NK-92 (cell line): ENCODE results near the gene KRTAP10-8.
"Not testable (repeated sequence)": the region's sequence is repeated elsewhere in the genome, so short reads cannot be mapped to it uniquely, and the experiment has no call there.

Experiments used
- DNase-seq: peaks from one replicate; lab custom pipeline; 2025; ENCODE audit not compliant: unreplicated experiment; lab: John Stamatoyannopoulos, UW

The KRTAP10-8 gene

DNA sequence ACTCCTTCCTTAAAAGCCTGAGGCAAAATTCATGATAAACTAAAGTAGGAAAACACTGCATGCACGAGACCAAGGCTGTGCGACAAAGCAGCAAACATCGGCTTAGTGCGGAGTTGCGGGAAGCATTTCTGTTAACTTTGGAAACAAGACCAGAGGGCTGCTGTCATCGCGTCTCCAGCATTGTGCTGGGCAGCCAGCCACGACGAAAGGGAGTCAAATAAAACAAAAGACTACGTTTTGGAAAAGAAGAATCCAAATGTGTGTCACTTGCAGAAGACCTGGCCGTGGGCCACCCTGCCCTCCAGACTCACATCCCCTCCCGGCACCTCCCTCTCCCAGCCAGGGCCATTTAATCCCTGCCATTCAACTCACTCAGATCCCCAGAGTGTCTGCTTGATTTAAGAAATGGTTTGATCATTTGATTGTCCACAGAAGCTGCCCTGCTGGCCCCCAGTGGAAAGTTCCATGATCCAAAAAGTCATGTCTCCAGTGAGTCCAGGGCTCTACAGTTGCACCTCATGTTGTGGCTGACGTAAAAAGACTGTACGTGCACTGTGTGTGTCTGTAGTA lies 31.9 kb downstream of the KRTAP10-8 start:
- no peak for DNase-seq

DNA sequence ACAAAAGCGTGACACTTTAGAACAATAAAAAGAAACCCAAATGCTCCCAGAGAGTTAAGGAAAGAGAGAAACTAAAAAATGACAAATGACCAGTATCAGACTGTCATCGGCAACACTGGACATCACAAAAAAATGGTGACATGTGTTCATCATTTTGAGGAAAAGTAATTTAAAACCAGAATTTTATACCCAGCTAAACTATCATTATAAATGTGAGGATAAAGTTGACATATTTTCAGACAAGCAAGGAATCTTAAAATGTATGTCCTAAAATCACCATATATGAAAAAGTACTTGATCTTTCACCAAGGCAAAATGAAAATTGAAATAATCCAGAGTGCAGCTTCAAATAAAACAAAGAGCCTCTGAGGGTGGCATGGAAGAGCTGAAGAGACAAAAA lies 33.0 kb downstream of the KRTAP10-8 start:
- DNase-seq: no peak

DNA sequence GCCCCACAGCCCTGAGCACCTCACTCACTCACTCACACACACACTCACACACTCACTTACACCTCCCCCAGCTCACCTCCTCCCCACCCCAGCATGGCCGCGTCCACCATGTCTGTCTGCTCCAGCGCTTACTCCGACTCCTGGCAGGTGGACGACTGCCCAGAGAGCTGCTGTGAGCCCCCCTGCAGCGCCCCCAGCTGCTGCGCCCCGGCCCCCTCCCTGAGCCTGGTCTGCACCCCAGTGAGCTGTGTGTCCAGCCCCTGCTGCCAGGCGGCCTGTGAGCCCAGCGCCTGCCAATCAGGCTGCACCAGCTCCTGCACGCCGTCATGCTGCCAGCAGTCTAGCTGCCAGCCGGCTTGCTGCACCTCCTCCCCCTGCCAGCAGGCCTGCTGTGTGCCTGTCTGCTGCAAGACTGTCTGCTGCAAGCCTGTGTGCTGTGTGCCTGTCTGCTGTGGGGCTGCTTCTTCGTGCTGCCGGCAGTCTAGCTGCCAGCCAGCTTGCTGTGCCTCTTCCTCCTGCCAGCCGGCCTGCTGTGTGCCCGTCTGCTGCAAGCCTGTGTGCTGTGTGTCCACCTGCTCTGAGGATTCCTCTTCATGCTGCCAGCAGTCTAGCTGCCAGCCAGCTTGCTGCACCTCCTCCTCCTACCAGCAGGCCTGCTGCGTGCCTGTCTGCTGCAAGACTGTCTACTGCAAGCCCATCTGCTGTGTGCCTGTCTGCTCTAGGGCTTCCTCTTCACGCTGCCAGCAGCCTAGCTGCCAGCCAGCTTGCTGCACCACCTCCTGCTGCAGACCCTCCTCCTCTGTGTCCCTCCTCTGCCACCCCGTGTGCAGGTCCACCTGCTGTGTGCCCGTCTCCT lies 34.7 kb downstream of the KRTAP10-8 start, which contains the start of gene KRTAP10-11:
KRTAP10-11 (plus strand) TSS at position 49 of the 856 bp plus-strand sequence; CDS start at position 94, 45 bp downstream.
- not testable (repeated sequence) for DNase-seq

DNA sequence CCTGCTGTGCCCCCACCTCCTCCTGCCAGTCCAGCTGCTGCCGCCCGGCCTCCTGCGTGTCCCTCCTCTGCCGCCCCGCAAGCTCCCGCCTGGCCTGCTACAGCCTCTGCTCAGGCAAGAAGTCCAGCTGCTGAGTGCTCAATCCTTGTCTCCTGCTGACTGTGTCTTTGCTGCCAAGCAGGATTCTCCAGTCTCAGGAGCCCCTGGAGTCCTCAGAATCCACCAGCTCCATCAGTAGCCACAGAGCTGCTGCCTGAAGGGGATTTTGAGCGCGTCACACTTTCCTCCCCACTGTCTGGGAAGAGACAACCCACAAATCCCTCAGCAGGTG lies 35.3 kb downstream of the KRTAP10-8 start:
- no peak for DNase-seq

DNA sequence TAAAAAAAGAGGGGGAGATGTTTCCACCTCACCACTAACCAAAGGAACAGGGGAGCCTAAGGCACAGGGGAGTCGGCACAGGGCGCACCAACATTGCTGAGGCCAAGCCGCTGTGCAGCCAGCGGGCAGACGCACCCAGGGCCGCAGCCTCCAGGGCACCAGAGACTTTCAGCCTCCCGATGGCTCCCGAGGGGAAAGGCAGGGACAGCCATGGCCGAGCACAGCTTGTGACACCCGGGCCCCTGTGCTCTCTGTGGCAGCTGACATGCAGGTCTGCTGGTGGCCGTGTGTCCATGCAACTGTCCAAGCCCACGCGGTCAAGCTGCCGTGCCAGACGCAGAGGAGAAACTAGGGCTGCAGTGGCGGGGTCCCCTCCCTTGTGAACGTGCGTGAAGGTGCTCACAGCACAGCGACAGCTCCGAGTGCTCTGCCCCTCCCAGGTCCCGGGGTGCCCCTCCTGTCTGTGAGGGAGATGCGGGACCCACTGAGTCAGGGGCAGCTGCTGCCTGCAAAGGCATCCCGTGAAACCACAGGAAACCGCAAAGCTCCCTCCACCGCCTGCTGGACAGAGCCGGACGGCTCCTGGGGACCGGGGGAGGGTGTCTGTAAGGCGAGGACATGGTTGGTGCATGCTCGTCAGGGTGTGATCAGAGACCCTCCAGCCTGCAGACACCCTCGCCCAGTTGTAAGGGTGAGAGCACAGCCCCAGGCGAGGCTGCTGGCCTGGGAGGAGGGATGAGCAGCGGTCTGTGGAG lies 36.9 kb downstream of the KRTAP10-8 start:
- no peak for DNase-seq

DNA sequence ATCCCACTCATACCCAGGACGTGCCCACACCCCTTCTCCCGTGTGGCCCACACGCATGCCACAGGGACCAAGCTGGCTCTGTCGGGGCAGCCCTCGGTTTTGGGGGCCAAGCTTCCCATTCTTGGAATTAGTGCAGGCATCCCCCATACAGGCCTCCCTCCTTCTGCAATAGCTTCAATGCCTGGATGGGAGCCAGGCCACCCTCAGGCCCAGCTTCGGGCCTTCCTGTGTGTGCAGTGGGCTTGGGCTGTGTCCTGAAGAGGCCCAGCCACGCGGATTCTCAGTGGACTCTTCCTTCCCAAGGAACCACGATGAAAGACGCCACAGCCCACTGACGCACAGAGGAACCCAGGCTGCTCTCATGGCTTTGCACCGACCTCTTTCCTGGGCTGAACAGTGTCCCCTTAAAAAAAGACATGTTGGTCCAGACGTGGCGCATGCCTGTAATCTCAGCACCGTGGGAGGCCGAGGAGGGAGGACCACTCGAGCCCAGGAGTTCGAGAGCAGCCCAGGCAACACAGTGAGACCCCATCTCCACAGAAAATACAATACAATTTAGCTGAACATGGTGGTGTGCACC lies 37.7 kb downstream of the KRTAP10-8 start:
- no peak for DNase-seq

DNA sequence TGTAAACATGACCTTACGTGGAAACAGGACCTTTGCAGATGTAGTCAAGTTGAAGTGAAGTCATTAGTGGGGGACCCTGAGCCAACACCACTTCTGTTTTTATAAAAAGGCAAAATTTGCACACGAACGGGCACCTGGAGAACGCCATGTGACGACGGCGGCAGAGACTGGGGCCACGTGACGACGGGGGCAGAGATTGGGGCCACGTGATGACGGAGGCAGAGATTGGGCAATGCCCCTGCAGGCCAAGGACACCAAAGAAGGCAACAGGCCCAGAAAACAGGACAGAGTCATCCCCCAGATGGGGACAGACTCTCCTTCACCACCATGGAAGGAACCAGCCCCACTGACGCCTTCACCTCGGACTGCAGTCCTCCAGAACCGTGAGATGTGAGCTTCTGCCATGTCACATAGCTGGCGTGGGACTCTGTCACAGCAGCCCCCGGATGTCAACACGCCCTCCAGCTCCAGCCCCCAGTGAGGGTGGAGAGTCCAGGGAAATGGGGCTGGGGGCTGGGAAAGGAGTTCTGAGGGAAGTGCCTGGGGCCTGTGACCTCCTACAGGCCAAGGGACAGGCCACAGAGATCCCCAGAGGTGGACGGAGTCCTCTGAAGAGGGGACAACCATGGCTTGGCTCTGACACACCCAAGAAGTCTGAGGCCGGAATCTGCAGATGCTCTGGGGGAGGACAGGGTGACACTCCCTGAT lies 38.5 kb downstream of the KRTAP10-8 start:
- no peak for DNase-seq

DNA sequence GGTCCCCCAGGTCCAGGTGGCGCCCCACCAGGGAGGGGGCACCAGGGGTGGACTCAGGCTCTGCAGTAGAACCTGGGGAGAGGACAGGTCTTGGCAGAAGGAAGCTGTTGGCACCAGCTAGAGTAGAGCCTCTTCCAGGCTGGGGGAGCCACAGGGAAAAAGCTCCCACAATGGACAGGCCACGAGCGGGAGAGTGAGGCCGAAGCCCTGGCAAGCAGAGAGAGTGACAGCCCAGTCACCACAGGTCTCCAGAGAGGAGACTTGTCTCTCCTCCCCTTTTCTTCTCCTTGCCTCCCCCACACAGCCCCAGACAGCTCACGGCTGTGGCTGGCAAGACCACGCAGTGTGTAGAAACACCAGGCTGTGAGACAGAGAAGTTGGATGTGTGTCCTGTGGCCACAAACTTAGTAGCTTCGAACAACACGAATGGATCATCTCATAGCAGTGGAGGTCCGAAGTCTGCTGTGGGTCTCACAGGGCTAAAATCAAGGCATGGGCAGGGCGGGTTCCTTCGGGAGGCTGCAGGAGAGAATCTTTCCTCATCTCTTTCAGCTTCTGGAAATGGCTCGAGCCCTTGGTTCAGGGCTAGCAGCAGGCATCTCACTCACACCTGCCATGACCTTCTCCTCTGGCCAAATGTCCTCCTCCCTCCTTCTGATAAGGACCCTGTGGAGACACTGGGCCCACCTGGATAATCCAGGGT lies 39.2 kb downstream of the KRTAP10-8 start:
- DNase-seq: no peak

DNA sequence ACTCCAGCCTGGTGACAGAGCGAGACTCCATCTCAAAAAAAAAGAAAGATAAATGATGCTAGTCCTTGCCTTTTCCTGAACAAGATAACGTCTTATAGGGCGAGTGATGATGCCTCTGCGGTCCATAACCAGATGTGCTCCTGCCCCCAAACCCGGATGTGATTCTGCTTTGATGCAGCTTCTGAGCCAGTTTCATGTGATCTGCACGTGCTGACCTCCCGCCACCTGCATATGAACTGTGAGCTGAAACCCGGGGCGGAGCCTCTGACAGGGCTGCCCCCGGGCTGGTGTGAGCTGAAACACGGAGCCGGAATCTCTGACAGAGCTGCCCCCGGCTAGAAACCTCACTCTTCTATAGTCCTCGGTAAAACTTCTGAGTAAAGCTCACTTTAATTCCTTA lies 41.2 kb downstream of the KRTAP10-8 start:
- DNase-seq: no peak

DNA sequence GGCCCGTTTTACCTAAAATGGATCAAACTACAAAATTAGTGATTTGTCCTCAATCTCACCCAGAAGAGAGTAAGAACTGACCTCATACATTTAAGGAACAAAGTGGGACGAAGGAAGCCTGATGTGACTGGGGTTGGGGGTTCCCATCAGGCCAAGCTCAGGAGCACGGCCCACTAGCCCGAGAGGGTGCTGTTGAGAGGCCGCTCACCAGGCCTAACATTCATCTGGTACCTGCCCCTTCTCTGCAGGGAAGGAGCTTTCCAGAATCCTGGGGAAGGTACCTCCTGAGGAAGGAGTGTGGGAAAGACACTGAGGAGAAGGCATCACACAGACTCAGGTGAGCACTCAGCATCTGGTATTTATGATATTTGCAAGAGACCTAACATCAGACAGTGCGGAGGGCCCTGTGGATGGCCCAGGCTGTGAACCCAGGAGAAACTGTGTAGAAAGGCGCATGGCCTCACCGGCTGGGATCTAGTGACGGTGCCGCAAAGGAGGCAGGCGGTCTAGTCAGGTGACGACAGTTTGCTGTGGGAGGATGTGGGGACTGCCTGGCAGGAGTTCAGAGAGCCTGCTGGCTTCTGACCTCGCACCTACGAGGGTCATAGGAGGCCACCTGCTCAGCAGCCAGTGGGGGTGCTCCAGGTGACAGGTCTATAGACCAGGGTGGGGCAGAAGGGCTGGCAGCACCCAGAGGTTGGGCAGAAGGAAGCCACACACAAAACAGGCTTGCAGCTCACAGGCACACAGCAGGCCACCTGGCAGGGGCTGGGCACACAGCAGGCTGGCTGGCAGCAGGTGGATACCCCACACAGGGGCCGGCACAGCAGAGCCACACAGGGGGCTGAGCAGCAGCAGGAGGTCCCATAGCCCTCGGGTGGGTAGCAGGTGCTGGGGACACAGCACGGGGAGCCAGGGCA lies 42.0 kb downstream of the KRTAP10-8 start:
- no peak for DNase-seq

DNA sequence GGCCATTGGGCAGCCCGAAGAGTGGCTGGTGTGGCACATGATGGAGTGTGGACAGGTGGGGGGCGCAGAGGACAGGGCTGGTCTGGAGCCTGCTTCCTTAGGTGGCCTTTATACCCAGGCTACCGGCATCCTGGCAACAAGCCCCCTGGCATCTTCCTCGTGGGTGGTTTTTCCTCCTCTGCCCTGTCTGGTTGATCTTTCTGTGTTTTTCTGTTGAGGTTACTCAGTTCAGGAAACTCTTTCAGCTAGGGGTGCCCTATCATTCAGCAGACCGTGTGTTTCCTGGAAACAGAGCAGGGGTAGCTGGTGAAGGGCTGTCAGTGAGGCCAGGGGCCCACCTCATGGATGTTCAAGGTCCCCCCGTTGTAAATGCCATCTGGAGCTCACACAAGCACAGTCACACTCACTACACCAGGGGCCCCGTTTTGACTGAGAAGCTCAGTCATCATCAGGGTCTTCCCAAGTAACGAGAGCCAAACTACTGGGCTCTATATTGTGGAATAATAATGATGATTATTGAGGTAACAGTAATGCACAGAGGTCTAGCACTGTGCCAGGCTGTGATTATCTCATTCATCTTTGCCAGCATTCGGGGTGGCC lies 42.8 kb downstream of the KRTAP10-8 start, which contains the start of gene KRTAP12-4:
KRTAP12-4 (minus strand) TSS at position 84 of the 600 bp plus-strand sequence; CDS start at position 39, 45 bp downstream.
- no peak for DNase-seq

DNA sequence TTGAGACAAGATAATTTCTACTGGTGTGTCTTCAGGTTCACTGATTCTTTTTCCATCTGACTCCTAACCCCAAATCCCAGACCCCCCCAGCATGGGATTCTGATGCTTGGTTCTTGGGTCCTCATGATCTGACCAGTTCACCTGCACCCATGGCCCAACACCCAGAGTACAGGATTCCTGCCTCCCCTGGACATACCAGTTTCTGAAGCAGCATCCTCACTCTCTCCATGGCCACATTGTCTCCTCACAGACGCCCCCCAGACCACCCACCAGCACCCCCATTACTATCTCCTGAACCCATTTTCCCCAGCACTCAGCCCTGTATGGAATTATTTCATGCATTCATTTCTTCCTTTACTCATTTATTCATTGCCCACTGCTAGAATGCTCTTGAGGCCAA lies 45.0 kb downstream of the KRTAP10-8 start:
- DNase-seq: no peak

DNA sequence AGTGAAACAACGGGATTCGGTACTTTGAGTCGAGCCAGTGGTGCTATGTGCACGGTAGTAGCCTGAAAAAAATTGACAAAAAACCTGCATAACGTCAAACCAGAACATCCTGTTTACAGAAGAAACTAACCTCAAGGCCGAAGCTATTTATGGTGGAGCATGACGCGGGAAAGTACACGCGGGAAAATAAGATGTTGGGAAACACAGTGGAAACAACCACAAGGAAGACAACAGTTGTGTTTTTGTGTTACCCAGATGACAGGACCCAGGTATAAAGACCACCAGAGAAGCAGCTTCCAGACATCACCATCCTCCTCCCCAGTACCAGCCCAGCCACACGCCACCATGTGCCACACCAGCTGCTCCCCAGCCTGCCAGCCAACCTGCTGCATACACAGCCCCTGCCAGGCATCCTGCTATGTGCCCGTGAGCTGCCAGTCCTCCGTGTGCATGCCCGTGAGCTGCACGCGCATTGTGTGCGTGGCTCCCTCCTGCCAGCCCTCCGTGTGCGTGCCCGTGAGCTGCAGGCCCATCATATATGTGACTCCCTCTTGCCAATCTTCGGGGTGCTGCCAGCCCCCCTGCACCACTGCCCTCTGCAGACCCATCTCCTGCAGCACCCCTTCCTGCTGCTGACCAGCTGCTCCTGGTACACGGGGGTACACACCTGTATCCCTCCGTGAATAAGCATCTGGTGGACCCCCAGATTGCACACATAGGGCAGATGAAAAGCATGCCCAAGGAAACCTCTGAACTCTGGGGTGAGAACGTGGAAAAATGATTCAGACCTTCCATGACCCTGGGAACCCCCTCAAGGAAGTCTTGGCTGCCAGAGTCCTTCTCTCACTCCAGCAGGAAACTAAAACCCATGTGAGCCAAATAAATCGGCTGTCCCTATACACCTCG lies 46.0 kb downstream of the KRTAP10-8 start, which contains the start of gene KRTAP12-3:
KRTAP12-3 (plus strand) TSS at position 298 of the 906 bp plus-strand sequence; CDS start at position 346, 48 bp downstream.
- DNase-seq: no peak

DNA sequence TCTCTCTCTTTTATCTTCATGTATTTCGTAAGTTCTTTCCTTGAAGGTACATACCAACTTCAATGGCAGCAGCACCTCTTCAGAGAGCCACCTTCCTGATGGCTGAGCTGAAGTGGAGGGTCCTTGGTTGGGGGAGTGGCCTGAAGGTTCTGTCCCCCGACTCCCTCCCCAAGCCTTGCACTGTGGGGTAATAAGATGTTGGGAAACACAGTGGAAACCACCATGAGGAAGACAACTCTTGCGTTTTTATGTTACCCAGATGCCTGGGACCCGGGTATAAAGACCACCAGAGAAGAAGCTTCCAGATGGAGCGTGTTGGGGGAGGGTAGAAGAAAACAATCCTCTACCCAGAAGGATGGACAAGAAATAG lies 46.6 kb downstream of the KRTAP10-8 start:
- DNase-seq: no peak

DNA sequence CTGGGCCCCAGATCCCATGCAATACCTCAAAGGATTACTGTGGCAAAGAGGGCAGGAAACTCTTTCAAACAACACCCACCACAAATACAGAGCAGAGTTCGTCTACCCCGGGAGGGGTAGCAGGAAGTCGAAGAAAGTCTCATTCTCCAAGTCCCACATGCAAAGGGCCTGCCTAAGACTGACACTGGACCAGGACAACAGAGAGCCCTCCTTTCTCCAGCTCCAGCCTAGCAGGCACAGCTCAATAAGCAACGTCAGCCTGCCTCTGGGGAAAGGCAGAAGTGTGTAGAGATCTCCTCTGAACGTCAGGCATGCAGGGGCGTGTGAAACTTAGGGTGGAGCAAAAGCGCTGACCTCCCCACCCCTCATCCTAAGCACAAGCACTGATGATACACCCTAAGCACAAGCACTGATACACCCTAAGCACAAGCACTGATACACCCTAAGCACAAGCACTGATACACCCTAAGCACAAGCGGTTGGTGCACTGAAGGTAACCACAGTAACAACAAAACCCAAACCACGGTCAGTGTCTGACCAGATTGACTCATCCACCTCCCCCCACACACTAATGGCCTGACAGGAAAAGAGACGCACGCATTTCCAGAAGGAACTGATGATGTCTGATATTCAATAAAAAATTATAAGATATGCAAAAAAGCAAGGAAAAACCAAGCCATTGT lies 47.2 kb downstream of the KRTAP10-8 start:
- no peak for DNase-seq

DNA sequence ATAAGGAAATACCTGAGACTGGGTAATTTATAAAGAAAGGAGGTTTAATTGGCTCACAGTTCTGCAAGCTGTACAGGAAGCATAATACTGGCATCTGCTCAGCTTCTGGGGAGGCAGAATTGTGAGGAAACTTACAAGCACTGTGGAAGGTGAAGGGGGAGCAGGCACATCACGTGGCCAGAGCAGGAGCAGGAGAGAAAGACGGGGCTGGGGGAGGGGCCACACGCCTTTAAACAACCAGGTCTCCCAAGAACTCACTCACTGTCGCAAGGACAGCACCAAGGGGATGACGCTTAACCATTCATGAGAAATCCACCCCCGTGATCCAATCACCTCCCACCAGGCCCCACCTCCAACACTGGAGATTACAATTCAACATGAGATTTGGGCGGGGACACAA lies 49.7 kb downstream of the KRTAP10-8 start:
- not testable (repeated sequence) for DNase-seq
